WTC11 (cell line): Measurements from ENCODE around the gene ZGPAT. TPM values are rescaled to one million over a fixed set of nuclear protein-coding genes. Genes with fewer than 3 reads are reported as not detected.

Source experiments
- ATAC-seq: fragments of 200-7000 bp; cut with Tn5 transposase; 2 replicates; pipeline ENCODE4 v1.10.0; 2021; ENCODE audit warnings: mild to moderate bottlenecking, moderate library complexity
- CTCF ChIA-PET: fragments of 300-600 bp; sonication (Branson Sonifier 250); formaldehyde crosslinking; loops from one replicate; lab custom pipeline; 2021; ENCODE audit warnings: antibody characterized with exemption; lab: Charles Lee
- POLR2A ChIA-PET: fragments of 350-600 bp; sonication (Branson Sonifier 250); formaldehyde crosslinking; loops from one replicate; lab custom pipeline; 2021; ENCODE audit warnings: antibody characterized with exemption; lab: Charles Lee
- DNase-seq: peaks from one replicate; pipeline ENCODE4 v3.0.0; 2021; ENCODE audit warnings: low spot score
- H3K27ac Mint-ChIP-seq: 2 replicates; pipeline ENCODE4 v1.8.0; 2021; ENCODE audit warnings: mixed read lengths
- H3K27me3 Mint-ChIP-seq: 2 replicates; pipeline ENCODE4 v1.8.0; 2021; ENCODE audit warnings: low read depth, mild to moderate bottlenecking, moderate library complexity, mixed read lengths
- H3K36me3 Mint-ChIP-seq: 2 replicates; pipeline ENCODE4 v1.8.0; 2021; ENCODE audit warnings: mixed read lengths
- H3K4me1 Mint-ChIP-seq: 2 replicates; pipeline ENCODE4 v1.8.0; 2022; ENCODE audit warnings: mixed read lengths
- H3K4me3 Mint-ChIP-seq: 2 replicates; pipeline ENCODE4 v1.8.0; 2021; ENCODE audit warnings: mild to moderate bottlenecking, moderate library complexity, mixed read lengths
- H3K9me3 Mint-ChIP-seq: 2 replicates; pipeline ENCODE4 v1.8.0; 2021; ENCODE audit warnings: mixed read lengths
- CBFB ChIP-seq: sonication (generic); formaldehyde crosslinking; IDR thresholded peaks from 2 replicates; pipeline ENCODE4 v1.8.1; 2022; ENCODE audit warnings: mild to moderate bottlenecking, low read depth, missing genetic modification reagents
- CREB1 ChIP-seq: sonication (generic); formaldehyde crosslinking; IDR thresholded peaks from 2 replicates; pipeline ENCODE4 v1.8.0; 2023; ENCODE audit warnings: mild to moderate bottlenecking, missing genetic modification reagents
- CREM ChIP-seq: sonication (generic); formaldehyde crosslinking; IDR thresholded peaks from 2 replicates; pipeline ENCODE4 v1.8.1; 2022; ENCODE audit warnings: mild to moderate bottlenecking, missing genetic modification reagents, moderate library complexity
- ETV6 ChIP-seq: sonication (generic); formaldehyde crosslinking; IDR thresholded peaks from 2 replicates; pipeline ENCODE4 v1.8.1; 2022; ENCODE audit warnings: mild to moderate bottlenecking, missing genetic modification reagents
- FOXK1 ChIP-seq: sonication (generic); formaldehyde crosslinking; IDR thresholded peaks from 2 replicates; pipeline ENCODE4 v1.8.0; 2022; ENCODE audit warnings: mild to moderate bottlenecking, moderate library complexity, missing genetic modification reagents
- GRHL2 ChIP-seq: fragments of 250-450 bp; sonication (Bioruptor Pico); IDR thresholded peaks from 2 replicates; pipeline ENCODE4 v1.8.0; 2022; ENCODE audit warnings: mild to moderate bottlenecking, moderate library complexity; ENCODE audit not compliant: insufficient replicate concordance, severe bottlenecking
- IRF2 ChIP-seq: sonication (generic); formaldehyde crosslinking; IDR thresholded peaks from 2 replicates; pipeline ENCODE4 v1.8.0; 2022; ENCODE audit warnings: low read depth, missing genetic modification reagents, borderline replicate concordance
- JUN ChIP-seq: sonication (generic); formaldehyde crosslinking; IDR thresholded peaks from 2 replicates; pipeline ENCODE4 v1.8.0; 2023; ENCODE audit warnings: mild to moderate bottlenecking, missing genetic modification reagents
- MLX ChIP-seq: sonication (generic); formaldehyde crosslinking; IDR thresholded peaks from 2 replicates; pipeline ENCODE4 v1.8.1; 2023; ENCODE audit warnings: mild to moderate bottlenecking, missing genetic modification reagents, moderate library complexity
- NFATC4 ChIP-seq: fragments of 250-450 bp; sonication (Bioruptor Pico); IDR thresholded peaks from 2 replicates; pipeline ENCODE4 v1.9.0; 2021; ENCODE audit warnings: mild to moderate bottlenecking
- NR3C1 ChIP-seq: sonication (generic); formaldehyde crosslinking; conservative IDR thresholded peaks from 2 replicates; pipeline ENCODE4 v1.8.1; 2023; ENCODE audit warnings: low read depth, mild to moderate bottlenecking, missing genetic modification reagents
- PRDM15 ChIP-seq: sonication (generic); formaldehyde crosslinking; IDR thresholded peaks from 2 replicates; pipeline ENCODE4 v1.8.0; 2022; ENCODE audit warnings: missing genetic modification reagents
- TEAD4 ChIP-seq: sonication (generic); formaldehyde crosslinking; IDR thresholded peaks from 2 replicates; pipeline ENCODE4 v1.8.0; 2022; ENCODE audit warnings: mild to moderate bottlenecking, missing genetic modification reagents
- ZNF232 ChIP-seq: sonication (generic); formaldehyde crosslinking; IDR thresholded peaks from 2 replicates; pipeline ENCODE4 v1.8.0; 2022; ENCODE audit warnings: mild to moderate bottlenecking, missing genetic modification reagents
- ZNF317 ChIP-seq: sonication (generic); formaldehyde crosslinking; IDR thresholded peaks from 2 replicates; pipeline ENCODE4 v1.8.1; 2023; ENCODE audit warnings: low read depth, mild to moderate bottlenecking, moderate library complexity, missing genetic modification reagents, borderline replicate concordance
- ZNF671 ChIP-seq: fragments of 250-450 bp; sonication (Bioruptor Pico); IDR thresholded peaks from 2 replicates; pipeline ENCODE4 v1.8.0; 2021; ENCODE audit warnings: mild to moderate bottlenecking
- ZSCAN18 ChIP-seq: fragments of 250-450 bp; sonication (Bioruptor Pico); IDR thresholded peaks from 2 replicates; pipeline ENCODE4 v2.1.2; 2022; ENCODE audit warnings: mild to moderate bottlenecking, moderate library complexity
- total RNA-seq: library from RNA; stranded (reverse); gene quantifications from 3 replicates; pipeline ENCODE4 v1.2.3, GENCODE V29; 2021
- TF ChIP-seq, protein P1 (sequence below): sonication (generic); formaldehyde crosslinking; conservative IDR thresholded peaks from 2 replicates; pipeline ENCODE4 v1.8.1; 2022; ENCODE audit warnings: mild to moderate bottlenecking, missing genetic modification reagents

Gene ZGPAT
- total RNA-seq, 1 experiment from 2014 or later = 28.3 TPM

DNA sequence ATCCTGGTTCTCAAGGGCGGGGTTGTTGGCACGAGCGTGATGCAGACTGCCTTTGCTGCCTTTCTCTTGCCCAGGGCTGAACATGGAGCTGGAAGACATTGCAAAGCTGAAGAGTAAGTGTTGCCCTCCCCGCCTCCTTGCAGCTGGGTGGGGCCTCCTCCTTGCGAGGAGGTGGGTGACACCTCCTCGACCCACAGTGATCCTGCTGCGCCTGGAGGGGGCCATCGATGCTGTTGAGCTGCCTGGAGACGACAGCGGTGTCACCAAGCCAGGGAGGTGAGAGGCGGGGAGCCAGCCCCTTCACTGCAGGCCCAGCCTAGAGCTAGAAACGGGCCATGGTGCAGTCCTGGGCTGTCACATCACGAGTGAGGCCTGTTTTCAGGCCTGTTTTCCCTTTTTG lies 29.8 kb upstream of the ZGPAT start (continued):
- TF ChIP-seq ETV6 (CRISPR knock-in tag) = no peak
- no peak for TF ChIP-seq ZNF232 (CRISPR knock-in tag)

DNA sequence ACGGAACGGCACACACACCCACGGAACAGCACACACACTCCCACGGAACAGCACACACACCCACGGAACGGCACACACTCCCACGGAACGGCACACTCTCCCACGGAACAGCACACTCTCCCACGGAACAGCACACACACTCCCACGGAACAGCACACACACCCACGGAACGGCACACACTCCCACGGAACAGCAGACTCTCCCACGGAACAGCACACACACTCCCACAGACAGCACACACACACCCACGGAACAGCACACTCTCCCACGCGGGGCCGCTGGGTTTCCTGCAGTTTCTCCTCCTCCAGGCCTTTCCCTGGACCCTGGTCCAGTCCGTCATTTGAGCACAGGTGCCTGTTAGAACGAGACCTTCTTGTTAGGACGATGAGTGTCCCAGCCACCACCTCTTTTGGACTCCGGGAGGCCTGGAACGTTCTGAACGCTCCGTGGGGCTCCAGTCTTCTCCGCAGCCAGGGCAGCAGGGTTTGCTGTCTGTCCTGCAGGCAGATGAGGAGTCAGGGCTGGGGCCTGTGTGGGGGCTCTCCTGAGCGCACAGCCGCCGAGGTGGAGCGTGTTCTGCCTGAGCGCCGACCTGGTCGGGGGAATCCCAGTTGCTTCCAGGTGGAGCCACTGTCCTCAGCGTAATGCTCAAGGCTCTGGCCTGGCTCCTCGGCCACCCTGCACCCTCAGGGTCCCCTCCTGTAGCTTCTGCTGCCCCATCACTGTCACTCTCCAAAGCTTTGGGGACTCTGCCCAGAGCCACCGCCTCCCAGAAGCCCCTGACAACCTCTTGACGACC lies 29.0 kb upstream of the ZGPAT start:
- H3K4me1 Mint-ChIP-seq = no peaks in the 10 kb centered on the region
- H3K27me3 Mint-ChIP-seq = no peaks in the 10 kb centered on the region
- no peak overlapping the region for H3K27ac Mint-ChIP-seq
- no peaks in the 10 kb centered on the region for H3K9me3 Mint-ChIP-seq
- POLR2A ChIA-PET = no interaction called here
- H3K4me3 Mint-ChIP-seq = no peak overlapping the region
- CTCF ChIA-PET = no interaction called here
- DNase-seq (no peak), ATAC-seq (no peak)
- no peak for TF ChIP-seq ZNF317 (CRISPR knock-in tag)
- TF ChIP-seq FOXK1 (CRISPR knock-in tag) = no peak
- TF ChIP-seq NFATC4 (CRISPR knock-in tag) = no peak
- TF ChIP-seq GRHL2 (CRISPR knock-in tag) = no peak
- TF ChIP-seq CREB1 (CRISPR knock-in tag) = no peak
- no peak for TF ChIP-seq JUN
- no peak for TF ChIP-seq CBFB (CRISPR knock-in tag)
- TF ChIP-seq TEAD4 (CRISPR knock-in tag) = no peak
- no peak for TF ChIP-seq PRDM15 (CRISPR knock-in tag)
- TF ChIP-seq MLX = no peak
- TF ChIP-seq, protein P1, sequence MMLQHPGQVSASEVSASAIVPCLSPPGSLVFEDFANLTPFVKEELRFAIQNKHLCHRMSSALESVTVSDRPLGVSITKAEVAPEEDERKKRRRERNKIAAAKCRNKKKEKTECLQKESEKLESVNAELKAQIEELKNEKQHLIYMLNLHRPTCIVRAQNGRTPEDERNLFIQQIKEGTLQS (CRISPR knock-in tag) = no peak
- H3K36me3 Mint-ChIP-seq = peaks cover 7% of the 10 kb centered on the region; the same call in 1 of the 2 replicates

GRCh38 chr20:63679799-63680305 lies 28.0 kb upstream of the ZGPAT start:
- H3K4me1 Mint-ChIP-seq = no peaks in the 10 kb centered on the region
- DNase-seq = no peak
- CTCF ChIA-PET = no interaction called here
- POLR2A ChIA-PET = no interaction called here
- H3K9me3 Mint-ChIP-seq = no peaks in the 10 kb centered on the region
- no peaks in the 10 kb centered on the region for H3K27me3 Mint-ChIP-seq
- H3K27ac Mint-ChIP-seq = no peak overlapping the region; the same call in 1 of the 2 replicates
- no peak overlapping the region for H3K4me3 Mint-ChIP-seq
- H3K36me3 Mint-ChIP-seq = peaks cover 7% of the 10 kb centered on the region; the same call in 1 of the 2 replicates
- no peak for TF ChIP-seq ZSCAN18
- TF ChIP-seq NR3C1 (CRISPR knock-in tag) = no peak
- TF ChIP-seq ZNF671 (CRISPR knock-in tag) = no peak
- TF ChIP-seq CREM = no peak
- TF ChIP-seq IRF2 = no peak
- TF ChIP-seq, protein P1 (CRISPR knock-in tag) = no peak
- no peak for TF ChIP-seq PRDM15 (CRISPR knock-in tag)
- ATAC-seq = no peak
